K562 (cell line): ENCODE measurements around the gene TCEA3. TPM values are rescaled to one million over a fixed set of nuclear protein-coding genes. Genes with fewer than 3 reads are reported as not detected.

Experiments
- CXXC5 ChIP-seq: fragments of 250-450 bp; sonication (Bioruptor Pico); IDR thresholded peaks from 2 replicates; pipeline ENCODE4 v1.8.0; 2022; ENCODE audit warnings: inconsistent platforms, mild to moderate bottlenecking, moderate library complexity
- GATAD2A ChIP-seq: fragments of 450-650 bp; IDR thresholded peaks from 2 replicates; pipeline ENCODE4 v1.6.1; 2017
- HLTF ChIP-seq: fragments of 450-650 bp; IDR thresholded peaks from 2 replicates; pipeline ENCODE4 v1.6.1; 2016
- HNRNPH1 ChIP-seq: fragments of 200-400 bp; formaldehyde crosslinking; optimal IDR thresholded peaks from 2 replicates; pipeline ENCODE3; 2017; ENCODE audit warnings: low read depth, mild to moderate bottlenecking, low read length, moderate library complexity
- KLF13 ChIP-seq: fragments of 450-650 bp; IDR thresholded peaks from 2 replicates; pipeline ENCODE4 v1.6.1; 2016; ENCODE audit warnings: missing genetic modification characterization, low read depth, mild to moderate bottlenecking, missing compliant biosample characterization, moderate library complexity, borderline replicate concordance
- NR4A1 ChIP-seq, 2 experiments: fragments of 250-450 bp in 1 of 2; fragments of 450-650 bp in 1 of 2; sonication (Bioruptor Pico) in 1 of 2; IDR thresholded peaks; 2 replicates each; pipeline versions ENCODE4 v1.4.0 to v1.6.1; 2016 to 2020; ENCODE audit warnings: mild to moderate bottlenecking in 2 of 2, missing compliant biosample characterization in 1 of 2, missing genetic modification characterization in 1 of 2, moderate library complexity in 1 of 2
- POLR2B ChIP-seq: fragments of 450-650 bp; IDR thresholded peaks from 2 replicates; pipeline ENCODE4 v1.6.1; 2018; ENCODE audit warnings: low read depth; ENCODE audit not compliant: partially characterized antibody
- RNF2 ChIP-seq: sonication (generic); IDR thresholded peaks from 2 replicates; pipeline ENCODE4 v1.6.1; 2016
- SMAD4 ChIP-seq: fragments of 250-450 bp; sonication (Bioruptor Pico); conservative IDR thresholded peaks from 2 replicates; pipeline ENCODE4 v1.8.0; 2021; ENCODE audit warnings: inconsistent platforms, mild to moderate bottlenecking, moderate library complexity
- TBL1XR1 ChIP-seq, 2 experiments: IDR thresholded peaks; 2 replicates each; pipeline ENCODE4 v1.6.1; 2012; ENCODE audit warnings: improper control_type of control experiment in 2 of 2, low read length in 2 of 2, mild to moderate bottlenecking in 1 of 2
- ZNF444 ChIP-seq: fragments of 250-450 bp; sonication (Bioruptor Pico); IDR thresholded peaks from 2 replicates; pipeline ENCODE4 v1.4.0; 2020; ENCODE audit warnings: mild to moderate bottlenecking, moderate library complexity
- polyA plus RNA-seq, 8 experiments: library from polyadenylated mRNA; depleted of rRNA in 4 of 8; stranded (reverse) in 5 of 8; unstranded in 3 of 8; fragments of >200 nt; fragmentation: Nextera tagmentation in 2 of 8; fragmentation: Illumina TruSeq in 1 of 8; extraction: Ambion mirVana in 2 of 8; extraction: Trizol in 1 of 8; gene quantifications; 2 replicates each; pipeline versions ENCODE4 v1.2.1 to v1.2.3, GENCODE V29; 2011 to 2014; ENCODE audit warnings: inconsistent platforms in 1 of 8, missing spikeins in 1 of 8
- total RNA-seq, 7 experiments: library from RNA; depleted of rRNA in 6 of 7; stranded (reverse); fragments of >200 nt in 6 of 7; fragmentation: Illumina TruSeq in 2 of 7; extraction: Trizol in 2 of 7; gene quantifications; 2 replicates each; pipeline versions ENCODE4 v1.2.1 to v1.2.3, GENCODE V29; 2011 to 2021; ENCODE audit warnings: low replicate concordance in 1 of 7
- TF ChIP-seq, protein P1 (sequence below): IDR thresholded peaks from 2 replicates; pipeline ENCODE4 v1.6.1; 2011; ENCODE audit warnings: borderline replicate concordance, low read depth, mild to moderate bottlenecking, moderate library complexity, low read length; ENCODE audit not compliant: insufficient read depth, poor library complexity, severe bottlenecking
- TF ChIP-seq, protein P2 (sequence below): fragments of 250-450 bp; sonication (Bioruptor Pico); IDR thresholded peaks from 2 replicates; pipeline ENCODE4 v1.4.0; 2020; ENCODE audit warnings: borderline replicate concordance
- TF ChIP-seq, protein P3 (sequence below): fragments of 450-650 bp; formaldehyde crosslinking; IDR thresholded peaks from 2 replicates; pipeline ENCODE4 v1.4.0; 2020; ENCODE audit warnings: mild to moderate bottlenecking
- TF ChIP-seq, protein P4 (sequence below): sonication (generic); formaldehyde crosslinking; IDR thresholded peaks from 2 replicates; pipeline ENCODE4 v1.8.0; 2023; ENCODE audit warnings: mild to moderate bottlenecking, missing genetic modification reagents

The TCEA3 gene
- total and polyA plus RNA-seq, 9 of the 15 experiments (the other 6 are each of a cell fraction or from before 2014, with no cell fraction given) = 0.03 to 0.55 (median 0.36) TPM

DNA sequence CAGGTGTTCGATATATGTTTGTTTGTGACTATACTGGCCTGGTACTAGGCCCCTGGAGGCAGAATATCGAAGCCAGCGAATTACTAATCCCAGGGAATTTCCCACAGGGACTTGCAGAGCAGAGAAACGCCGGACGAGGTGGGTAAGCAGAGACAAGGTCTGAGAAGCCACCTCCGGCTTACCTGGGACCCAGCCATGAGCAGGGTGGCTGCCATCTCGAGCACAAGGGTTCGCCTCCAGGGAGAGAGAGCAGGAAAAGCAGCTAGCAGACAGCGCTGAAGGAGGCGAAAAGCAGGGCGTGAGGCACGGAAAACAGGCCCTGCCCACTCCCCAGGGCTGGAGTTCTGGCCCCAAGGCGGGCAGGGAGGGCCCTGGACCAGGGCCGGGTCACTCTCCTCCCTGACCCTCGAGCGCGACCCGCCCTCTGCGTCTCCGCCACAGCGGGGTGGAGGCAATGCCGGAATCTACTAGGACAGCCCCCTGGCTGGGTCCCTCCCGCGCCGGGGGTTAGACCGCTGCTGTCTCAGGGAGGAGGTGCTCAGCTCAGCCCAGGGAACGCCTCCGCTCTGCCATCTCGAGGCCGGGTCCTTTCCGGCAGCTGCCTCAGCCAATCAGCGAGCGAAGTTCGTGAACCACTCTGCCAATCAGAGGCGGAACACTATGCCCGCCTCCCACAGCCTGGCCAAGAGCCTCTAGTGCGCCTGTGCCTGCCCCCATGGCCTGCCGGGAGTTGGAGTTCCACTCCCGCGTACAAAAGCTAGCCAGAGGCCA, 56.6 kb downstream of the TCEA3 start (continued):
- TF ChIP-seq, protein P1, sequence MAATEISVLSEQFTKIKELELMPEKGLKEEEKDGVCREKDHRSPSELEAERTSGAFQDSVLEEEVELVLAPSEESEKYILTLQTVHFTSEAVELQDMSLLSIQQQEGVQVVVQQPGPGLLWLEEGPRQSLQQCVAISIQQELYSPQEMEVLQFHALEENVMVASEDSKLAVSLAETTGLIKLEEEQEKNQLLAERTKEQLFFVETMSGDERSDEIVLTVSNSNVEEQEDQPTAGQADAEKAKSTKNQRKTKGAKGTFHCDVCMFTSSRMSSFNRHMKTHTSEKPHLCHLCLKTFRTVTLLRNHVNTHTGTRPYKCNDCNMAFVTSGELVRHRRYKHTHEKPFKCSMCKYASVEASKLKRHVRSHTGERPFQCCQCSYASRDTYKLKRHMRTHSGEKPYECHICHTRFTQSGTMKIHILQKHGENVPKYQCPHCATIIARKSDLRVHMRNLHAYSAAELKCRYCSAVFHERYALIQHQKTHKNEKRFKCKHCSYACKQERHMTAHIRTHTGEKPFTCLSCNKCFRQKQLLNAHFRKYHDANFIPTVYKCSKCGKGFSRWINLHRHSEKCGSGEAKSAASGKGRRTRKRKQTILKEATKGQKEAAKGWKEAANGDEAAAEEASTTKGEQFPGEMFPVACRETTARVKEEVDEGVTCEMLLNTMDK = peak; percentile 5
- TF ChIP-seq ZNF444 (CRISPR knock-in tag) (no peak), KLF13 (tag) (peak; percentile 67; the same call in 1 of the 2 replicates), HNRNPH1 (no peak), SMAD4 (CRISPR knock-in tag) (peak; percentile 41), CXXC5 (peak; percentile 80), POLR2B (peak; percentile 71), NR4A1 (CRISPR knock-in tag; IDR thresholded peaks at IDR 0.05) (0 out of 2 replicates have a peak, but pooled peaks have one; percentile 61), NR4A1 (tag; IDR thresholded peaks at IDR 0.05) (no peak), GATAD2A (peak; percentile 80; the same call in 1 of the 2 replicates), HLTF (peak; percentile 58; the same call in 1 of the 2 replicates), RNF2 (no peak; the same call in 1 of the 2 replicates), TBL1XR1 (IDR thresholded peaks at IDR 0.05; ENCODE audit: low read length in 2 of 2) (0 out of 4 replicates have a peak, but pooled peaks of 1 of the 2 experiments have one; percentile 50)
- TF ChIP-seq, protein P2, sequence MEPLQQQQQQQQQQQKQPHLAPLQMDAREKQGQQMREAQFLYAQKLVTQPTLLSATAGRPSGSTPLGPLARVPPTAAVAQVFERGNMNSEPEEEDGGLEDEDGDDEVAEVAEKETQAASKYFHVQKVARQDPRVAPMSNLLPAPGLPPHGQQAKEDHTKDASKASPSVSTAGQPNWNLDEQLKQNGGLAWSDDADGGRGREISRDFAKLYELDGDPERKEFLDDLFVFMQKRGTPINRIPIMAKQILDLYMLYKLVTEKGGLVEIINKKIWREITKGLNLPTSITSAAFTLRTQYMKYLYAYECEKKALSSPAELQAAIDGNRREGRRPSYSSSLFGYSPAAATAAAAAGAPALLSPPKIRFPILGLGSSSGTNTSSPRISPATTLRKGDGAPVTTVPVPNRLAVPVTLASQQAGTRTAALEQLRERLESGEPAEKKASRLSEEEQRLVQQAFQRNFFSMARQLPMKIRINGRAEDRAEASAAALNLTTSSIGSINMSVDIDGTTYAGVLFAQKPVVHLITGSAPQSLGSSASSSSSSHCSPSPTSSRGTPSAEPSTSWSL (CRISPR knock-in tag) = no peak
- TF ChIP-seq, protein P3, sequence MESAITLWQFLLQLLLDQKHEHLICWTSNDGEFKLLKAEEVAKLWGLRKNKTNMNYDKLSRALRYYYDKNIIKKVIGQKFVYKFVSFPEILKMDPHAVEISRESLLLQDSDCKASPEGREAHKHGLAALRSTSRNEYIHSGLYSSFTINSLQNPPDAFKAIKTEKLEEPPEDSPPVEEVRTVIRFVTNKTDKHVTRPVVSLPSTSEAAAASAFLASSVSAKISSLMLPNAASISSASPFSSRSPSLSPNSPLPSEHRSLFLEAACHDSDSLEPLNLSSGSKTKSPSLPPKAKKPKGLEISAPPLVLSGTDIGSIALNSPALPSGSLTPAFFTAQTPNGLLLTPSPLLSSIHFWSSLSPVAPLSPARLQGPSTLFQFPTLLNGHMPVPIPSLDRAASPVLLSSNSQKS (CRISPR knock-in tag) = no peak
- TF ChIP-seq, protein P4, sequence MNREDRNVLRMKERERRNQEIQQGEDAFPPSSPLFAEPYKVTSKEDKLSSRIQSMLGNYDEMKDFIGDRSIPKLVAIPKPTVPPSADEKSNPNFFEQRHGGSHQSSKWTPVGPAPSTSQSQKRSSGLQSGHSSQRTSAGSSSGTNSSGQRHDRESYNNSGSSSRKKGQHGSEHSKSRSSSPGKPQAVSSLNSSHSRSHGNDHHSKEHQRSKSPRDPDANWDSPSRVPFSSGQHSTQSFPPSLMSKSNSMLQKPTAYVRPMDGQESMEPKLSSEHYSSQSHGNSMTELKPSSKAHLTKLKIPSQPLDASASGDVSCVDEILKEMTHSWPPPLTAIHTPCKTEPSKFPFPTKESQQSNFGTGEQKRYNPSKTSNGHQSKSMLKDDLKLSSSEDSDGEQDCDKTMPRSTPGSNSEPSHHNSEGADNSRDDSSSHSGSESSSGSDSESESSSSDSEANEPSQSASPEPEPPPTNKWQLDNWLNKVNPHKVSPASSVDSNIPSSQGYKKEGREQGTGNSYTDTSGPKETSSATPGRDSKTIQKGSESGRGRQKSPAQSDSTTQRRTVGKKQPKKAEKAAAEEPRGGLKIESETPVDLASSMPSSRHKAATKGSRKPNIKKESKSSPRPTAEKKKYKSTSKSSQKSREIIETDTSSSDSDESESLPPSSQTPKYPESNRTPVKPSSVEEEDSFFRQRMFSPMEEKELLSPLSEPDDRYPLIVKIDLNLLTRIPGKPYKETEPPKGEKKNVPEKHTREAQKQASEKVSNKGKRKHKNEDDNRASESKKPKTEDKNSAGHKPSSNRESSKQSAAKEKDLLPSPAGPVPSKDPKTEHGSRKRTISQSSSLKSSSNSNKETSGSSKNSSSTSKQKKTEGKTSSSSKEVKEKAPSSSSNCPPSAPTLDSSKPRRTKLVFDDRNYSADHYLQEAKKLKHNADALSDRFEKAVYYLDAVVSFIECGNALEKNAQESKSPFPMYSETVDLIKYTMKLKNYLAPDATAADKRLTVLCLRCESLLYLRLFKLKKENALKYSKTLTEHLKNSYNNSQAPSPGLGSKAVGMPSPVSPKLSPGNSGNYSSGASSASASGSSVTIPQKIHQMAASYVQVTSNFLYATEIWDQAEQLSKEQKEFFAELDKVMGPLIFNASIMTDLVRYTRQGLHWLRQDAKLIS (CRISPR knock-in tag) = no peak
